ENCODE data around the gene PTBP1.

PTBP1 gene

DNA sequence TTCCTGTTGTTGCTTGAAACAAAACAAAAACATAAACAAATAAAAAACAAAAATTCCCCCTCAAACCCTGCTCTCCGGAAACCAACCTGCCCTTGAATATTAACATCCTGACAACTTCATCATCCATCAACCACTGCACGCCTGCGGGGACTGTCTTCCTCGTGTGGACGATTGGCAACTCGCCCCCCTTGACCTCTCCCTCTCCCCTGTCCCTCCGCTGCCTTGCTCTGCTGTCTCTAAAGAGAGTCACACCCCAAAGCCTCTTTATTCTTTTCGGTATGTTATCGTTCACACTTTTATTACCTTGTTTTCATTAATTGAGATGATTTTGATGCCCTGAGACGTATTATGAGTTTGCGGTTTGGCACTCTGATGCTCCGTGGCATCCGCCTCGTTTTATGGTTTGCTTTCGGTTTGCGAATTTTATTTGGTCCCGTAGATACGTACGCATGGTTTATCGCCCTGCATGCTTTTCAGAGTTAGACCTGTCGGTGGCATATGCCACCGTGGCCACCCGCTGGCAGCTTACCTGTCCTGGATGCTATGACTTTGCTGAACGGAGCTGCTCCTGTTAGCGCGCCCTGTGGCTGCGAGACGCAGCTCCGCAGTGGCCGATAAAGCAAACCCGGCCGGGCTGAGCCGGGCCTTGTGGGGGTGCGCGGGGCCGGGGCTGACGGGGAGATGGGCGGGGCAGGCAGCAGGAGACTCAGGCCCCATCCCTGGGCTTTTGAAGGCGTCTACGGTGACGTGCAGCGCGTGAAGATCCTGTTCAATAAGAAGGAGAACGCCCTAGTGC is 10.6 kb downstream of the PTBP1 start:
- Histone ChIP-seq H3K36me3 (ENCODE audit: control insufficient read depth, insufficient read depth, low read length) (peaks cover 82% of the 10 kb centered on the region), H3K27me3 (ENCODE audit: control insufficient read depth, insufficient read depth, low read length) (no peaks in the 10 kb centered on the region), H3K4me1 (ENCODE audit: control insufficient read depth, insufficient read depth, low read length) (no peaks in the 10 kb centered on the region), H3K4me3 (ENCODE audit: low read depth, low read length) (no peak overlapping the region), H3K9ac (ENCODE audit: low read depth, low read length) (no peak overlapping the region), H3K9me3 (ENCODE audit: control insufficient read depth, insufficient read depth, low read length) (no peaks in the 10 kb centered on the region)

DNA sequence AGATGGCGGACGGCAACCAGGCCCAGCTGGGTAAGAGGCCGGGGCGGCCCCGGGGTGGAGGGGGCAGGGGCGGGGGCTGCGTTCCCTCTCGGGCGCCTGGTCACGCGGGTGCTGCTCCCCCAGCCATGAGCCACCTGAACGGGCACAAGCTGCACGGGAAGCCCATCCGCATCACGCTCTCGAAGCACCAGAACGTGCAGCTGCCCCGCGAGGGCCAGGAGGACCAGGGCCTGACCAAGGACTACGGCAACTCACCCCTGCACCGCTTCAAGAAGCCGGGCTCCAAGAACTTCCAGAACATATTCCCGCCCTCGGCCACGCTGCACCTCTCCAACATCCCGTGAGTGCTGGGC is 11.1 kb downstream of the PTBP1 start:
- no peaks in the 10 kb centered on the region for H3K27me3 ChIP-seq (ENCODE audit: control insufficient read depth, insufficient read depth, low read length)
- H3K9ac ChIP-seq (ENCODE audit: low read depth, low read length), result no peak overlapping the region
- H3K4me3 ChIP-seq (ENCODE audit: low read depth, low read length), result no peak overlapping the region
- peaks cover 78% of the 10 kb centered on the region for H3K36me3 ChIP-seq (ENCODE audit: control insufficient read depth, insufficient read depth, low read length)
- H3K4me1 ChIP-seq (ENCODE audit: control insufficient read depth, insufficient read depth, low read length), result no peaks in the 10 kb centered on the region
- no peaks in the 10 kb centered on the region for H3K9me3 ChIP-seq (ENCODE audit: control insufficient read depth, insufficient read depth, low read length)

DNA sequence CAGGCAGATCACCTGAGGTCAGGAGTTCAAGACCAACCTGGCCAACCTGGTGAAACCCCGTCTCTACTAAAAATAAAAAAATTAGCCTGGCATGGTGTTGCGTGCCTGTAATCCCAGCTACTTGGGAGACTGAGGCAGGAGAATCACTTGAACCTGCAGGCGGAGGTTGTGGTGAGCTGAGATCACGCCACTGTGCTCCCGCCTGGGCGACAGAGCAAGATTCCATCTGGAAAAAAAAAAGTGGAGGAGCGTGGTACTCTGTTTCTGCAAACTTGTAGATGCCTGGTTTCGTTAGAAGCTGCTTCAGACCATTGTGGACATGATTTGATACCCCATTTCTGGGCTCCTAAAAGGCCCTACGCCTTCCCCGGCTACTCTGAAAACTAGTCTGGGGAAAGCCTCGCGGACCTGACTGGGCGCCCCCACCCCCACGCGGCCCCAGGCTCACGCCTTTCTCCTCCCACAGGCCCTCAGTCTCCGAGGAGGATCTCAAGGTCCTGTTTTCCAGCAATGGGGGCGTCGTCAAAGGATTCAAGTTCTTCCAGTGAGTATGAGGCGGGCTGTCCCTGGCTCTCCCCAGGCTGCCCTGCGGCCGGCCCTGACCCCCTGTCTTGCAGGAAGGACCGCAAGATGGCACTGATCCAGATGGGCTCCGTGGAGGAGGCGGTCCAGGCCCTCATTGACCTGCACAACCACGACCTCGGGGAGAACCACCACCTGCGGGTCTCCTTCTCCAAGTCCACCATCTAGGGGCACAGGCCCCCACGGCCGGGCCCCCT is 13.0 kb downstream of the PTBP1 start:
- H3K4me3 ChIP-seq (ENCODE audit: low read depth, low read length), result no peak overlapping the region
- H3K9me3 ChIP-seq (ENCODE audit: control insufficient read depth, insufficient read depth, low read length), result no peaks in the 10 kb centered on the region
- H3K4me1 ChIP-seq (ENCODE audit: control insufficient read depth, insufficient read depth, low read length), result no peaks in the 10 kb centered on the region
- H3K9ac ChIP-seq (ENCODE audit: low read depth, low read length), result no peak overlapping the region
- no peaks in the 10 kb centered on the region for H3K27me3 ChIP-seq (ENCODE audit: control insufficient read depth, insufficient read depth, low read length)
- H3K36me3 ChIP-seq (ENCODE audit: control insufficient read depth, insufficient read depth, low read length), result peaks cover 69% of the 10 kb centered on the region

DNA sequence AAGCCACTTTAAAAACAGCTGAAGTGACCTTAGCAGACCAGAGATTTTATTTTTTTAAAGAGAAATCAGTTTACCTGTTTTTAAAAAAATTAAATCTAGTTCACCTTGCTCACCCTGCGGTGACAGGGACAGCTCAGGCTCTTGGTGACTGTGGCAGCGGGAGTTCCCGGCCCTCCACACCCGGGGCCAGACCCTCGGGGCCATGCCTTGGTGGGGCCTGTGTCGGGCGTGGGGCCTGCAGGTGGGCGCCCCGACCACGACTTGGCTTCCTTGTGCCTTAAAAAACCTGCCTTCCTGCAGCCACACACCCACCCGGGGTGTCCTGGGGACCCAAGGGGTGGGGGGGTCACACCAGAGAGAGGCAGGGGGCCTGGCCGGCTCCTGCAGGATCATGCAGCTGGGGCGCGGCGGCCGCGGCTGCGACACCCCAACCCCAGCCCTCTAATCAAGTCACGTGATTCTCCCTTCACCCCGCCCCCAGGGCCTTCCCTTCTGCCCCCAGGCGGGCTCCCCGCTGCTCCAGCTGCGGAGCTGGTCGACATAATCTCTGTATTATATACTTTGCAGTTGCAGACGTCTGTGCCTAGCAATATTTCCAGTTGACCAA is 13.7 kb downstream of the PTBP1 start:
- peaks cover 62% of the 10 kb centered on the region for H3K36me3 ChIP-seq (ENCODE audit: control insufficient read depth, insufficient read depth, low read length)
- no peak overlapping the region for H3K4me3 ChIP-seq (ENCODE audit: low read depth, low read length)
- H3K4me1 ChIP-seq (ENCODE audit: control insufficient read depth, insufficient read depth, low read length), result no peaks in the 10 kb centered on the region

DNA sequence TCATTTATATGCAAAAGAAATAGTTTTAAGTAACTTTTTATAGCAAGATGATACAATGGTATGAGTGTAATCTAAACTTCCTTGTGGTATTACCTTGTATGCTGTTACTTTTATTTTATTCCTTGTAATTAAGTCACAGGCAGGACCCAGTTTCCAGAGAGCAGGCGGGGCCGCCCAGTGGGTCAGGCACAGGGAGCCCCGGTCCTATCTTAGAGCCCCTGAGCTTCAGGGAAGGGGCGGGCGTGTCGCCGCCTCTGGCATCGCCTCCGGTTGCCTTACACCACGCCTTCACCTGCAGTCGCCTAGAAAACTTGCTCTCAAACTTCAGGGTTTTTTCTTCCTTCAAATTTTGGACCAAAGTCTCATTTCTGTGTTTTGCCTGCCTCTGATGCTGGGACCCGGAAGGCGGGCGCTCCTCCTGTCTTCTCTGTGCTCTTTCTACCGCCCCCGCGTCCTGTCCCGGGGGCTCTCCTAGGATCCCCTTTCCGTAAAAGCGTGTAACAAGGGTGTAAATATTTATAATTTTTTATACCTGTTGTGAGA is 14.3 kb downstream of the PTBP1 start:
- no peaks in the 10 kb centered on the region for H3K4me1 ChIP-seq (ENCODE audit: control insufficient read depth, insufficient read depth, low read length)
- H3K9me3 ChIP-seq (ENCODE audit: control insufficient read depth, insufficient read depth, low read length), result no peaks in the 10 kb centered on the region

More for the DNA sequence above, 13.7 kb downstream of the PTBP1 start:
- no peaks in the 10 kb centered on the region for H3K27me3 ChIP-seq (ENCODE audit: control insufficient read depth, insufficient read depth, low read length)
- no peak overlapping the region for H3K9ac ChIP-seq (ENCODE audit: low read depth, low read length)
- no peaks in the 10 kb centered on the region for H3K9me3 ChIP-seq (ENCODE audit: control insufficient read depth, insufficient read depth, low read length)

DNA sequence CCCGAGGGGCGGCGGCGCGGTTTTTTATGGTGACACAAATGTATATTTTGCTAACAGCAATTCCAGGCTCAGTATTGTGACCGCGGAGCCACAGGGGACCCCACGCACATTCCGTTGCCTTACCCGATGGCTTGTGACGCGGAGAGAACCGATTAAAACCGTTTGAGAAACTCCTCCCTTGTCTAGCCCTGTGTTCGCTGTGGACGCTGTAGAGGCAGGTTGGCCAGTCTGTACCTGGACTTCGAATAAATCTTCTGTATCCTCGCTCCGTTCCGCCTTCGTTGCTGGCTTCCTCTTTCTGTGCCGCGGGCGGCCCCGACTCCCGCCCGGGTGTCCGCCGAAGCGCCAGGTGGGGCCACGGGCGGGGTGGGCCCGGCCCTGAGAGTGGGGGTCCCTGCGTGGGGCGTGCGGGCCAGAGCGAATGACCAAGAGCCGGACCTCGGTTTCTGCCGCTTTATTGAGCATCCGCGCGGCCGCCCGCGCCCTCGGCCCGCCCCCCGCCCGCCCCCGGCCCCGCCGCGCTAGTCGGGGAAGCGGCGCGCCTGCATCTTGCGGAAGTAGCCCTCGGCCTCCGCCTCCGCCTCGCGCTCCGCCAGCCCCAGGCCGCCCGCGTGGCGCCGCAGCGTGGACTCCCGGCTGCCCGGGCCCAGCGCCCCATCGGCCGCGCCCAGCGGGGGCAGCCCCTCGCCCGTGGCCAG is 14.9 kb downstream of the PTBP1 start:
- H3K36me3 ChIP-seq (ENCODE audit: control insufficient read depth, insufficient read depth, low read length), result peaks cover 50% of the 10 kb centered on the region

More for the DNA sequence above, 14.3 kb downstream of the PTBP1 start:
- Histone ChIP-seq H3K36me3 (ENCODE audit: control insufficient read depth, insufficient read depth, low read length) (peaks cover 56% of the 10 kb centered on the region), H3K9ac (ENCODE audit: low read depth, low read length) (no peak overlapping the region), H3K27me3 (ENCODE audit: control insufficient read depth, insufficient read depth, low read length) (no peaks in the 10 kb centered on the region), H3K4me3 (ENCODE audit: low read depth, low read length) (no peak overlapping the region)

DNA sequence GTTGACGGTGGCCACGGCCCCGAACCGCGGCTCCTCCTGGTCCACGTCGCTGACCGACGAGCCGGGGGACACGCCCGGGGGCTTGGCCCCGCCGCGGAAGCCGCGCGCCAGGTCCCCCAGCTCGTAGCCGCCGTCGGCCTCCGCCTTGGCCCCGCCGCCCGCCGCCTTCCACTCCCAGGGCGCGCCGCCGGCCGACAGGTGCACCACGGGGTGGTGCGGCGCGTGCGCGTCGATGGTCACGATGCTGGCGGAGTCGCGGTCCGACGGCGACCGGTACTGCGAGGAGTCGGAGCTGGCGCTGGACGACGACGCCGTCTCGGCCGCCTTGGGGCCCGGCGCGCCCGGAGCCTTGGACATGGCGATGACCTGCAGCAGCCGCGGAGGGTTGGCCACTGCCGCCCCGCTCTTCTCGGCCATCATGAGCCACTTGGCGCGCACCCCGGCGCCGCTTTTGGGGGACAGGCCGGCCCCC is 15.5 kb downstream of the PTBP1 start:
- Histone ChIP-seq H3K9me3 (ENCODE audit: control insufficient read depth, insufficient read depth, low read length) (no peaks in the 10 kb centered on the region), H3K9ac (ENCODE audit: low read depth, low read length) (no peak overlapping the region), H3K36me3 (ENCODE audit: control insufficient read depth, insufficient read depth, low read length) (peaks cover 46% of the 10 kb centered on the region), H3K4me3 (ENCODE audit: low read depth, low read length) (no peak overlapping the region), H3K27me3 (ENCODE audit: control insufficient read depth, insufficient read depth, low read length) (no peaks in the 10 kb centered on the region), H3K4me1 (ENCODE audit: control insufficient read depth, insufficient read depth, low read length) (no peaks in the 10 kb centered on the region)

More for the DNA sequence above, 14.9 kb downstream of the PTBP1 start:
- Histone ChIP-seq H3K9me3 (ENCODE audit: control insufficient read depth, insufficient read depth, low read length) (no peaks in the 10 kb centered on the region), H3K9ac (ENCODE audit: low read depth, low read length) (no peak overlapping the region), H3K27me3 (ENCODE audit: control insufficient read depth, insufficient read depth, low read length) (no peaks in the 10 kb centered on the region), H3K4me3 (ENCODE audit: low read depth, low read length) (no peak overlapping the region), H3K4me1 (ENCODE audit: control insufficient read depth, insufficient read depth, low read length) (no peaks in the 10 kb centered on the region)

DNA sequence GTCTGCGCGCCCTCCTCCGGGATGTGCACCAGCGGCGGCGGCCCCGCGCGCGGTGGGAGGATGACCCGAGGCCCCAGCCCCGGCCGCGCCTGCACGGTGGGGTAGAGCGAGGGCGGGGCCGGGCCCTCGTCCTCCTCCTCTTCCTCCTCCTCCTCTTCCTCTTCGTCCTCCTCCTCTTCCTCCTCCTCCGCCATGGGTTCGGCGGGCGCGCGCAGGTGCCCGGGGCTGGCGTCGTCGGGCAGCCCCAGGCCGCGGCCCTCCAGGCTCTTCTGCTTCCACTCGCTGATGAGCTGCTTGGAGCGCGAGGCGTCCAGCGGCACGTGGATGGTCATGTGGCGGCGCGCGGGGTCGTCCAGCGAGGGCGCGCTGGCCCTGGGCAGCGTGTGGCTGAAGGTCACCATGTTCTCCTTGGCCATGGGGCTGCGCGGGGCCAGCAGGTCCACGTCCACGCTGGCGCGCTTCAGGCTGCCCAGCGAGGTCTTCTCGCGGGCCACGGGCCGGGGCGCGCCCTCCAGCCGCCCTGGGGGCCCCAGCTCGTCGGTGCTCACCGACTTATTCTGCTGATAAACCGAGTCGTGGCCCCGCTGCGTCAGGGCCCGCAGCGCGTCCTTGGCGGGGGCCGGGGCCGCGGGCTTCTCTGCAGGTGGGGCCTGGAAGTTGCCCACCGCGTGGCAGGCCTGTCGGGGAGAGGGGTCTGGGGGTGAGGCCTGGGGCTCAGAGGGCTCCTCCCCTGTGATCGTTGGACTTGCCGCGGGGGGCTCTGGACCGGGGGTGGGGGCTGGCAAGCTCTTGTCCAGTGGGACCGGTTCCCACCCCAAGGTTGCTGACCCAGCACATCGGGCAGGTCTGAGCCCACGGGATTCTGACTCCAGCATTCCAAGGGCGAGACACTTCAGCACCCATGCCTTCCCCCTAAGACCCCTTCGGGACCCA is 16.2 kb downstream of the PTBP1 start:
- Histone ChIP-seq H3K4me1 (ENCODE audit: control insufficient read depth, insufficient read depth, low read length) (no peaks in the 10 kb centered on the region), H3K4me3 (ENCODE audit: low read depth, low read length) (no peak overlapping the region), H3K36me3 (ENCODE audit: control insufficient read depth, insufficient read depth, low read length) (peaks cover 42% of the 10 kb centered on the region), H3K9ac (ENCODE audit: low read depth, low read length) (no peak overlapping the region), H3K27me3 (ENCODE audit: control insufficient read depth, insufficient read depth, low read length) (no peaks in the 10 kb centered on the region), H3K9me3 (ENCODE audit: control insufficient read depth, insufficient read depth, low read length) (no peaks in the 10 kb centered on the region)

DNA sequence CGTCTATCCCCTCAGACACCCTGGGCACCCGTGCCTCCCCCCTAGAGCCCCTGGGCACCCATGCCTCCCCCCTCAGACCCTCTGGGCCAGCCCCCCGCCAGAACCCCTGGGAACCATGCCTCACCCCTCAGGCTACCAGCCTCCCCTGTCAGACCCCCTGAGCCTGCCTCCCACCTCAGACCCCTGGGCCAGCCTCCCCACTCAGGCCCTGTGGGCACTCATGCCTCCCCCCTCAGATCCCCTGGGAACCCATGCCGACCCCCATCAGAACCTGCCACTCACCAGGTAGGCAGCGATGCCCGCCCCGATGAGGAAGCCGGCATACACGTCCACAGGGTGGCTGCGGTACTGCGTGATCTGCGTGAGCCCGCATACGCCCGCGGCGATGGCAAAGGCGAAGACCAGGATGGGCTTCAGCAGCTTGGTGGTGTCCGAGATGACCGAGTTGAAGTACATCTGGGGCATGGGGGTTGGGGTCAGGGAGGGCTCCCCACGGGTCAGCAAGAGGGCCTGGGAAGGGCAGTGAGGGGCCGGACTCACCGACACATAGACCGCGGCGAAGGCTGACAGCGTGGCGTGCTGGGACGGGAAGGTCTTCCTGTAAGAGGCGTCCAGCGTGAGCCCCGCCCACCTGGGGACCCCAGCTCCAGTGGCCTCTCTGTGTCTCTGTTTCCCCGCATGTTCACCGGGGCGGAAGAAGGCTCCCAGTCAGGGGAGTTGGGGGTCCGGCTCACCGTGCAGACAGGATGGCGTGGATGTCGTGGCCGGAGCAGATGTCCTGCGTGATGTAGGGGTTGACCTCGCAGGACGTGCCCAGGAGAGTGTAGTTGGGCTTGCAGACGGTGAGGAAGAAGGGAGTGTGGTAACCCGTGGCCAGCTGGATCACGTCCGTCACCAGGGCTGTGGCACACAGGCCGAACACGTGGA is 17.2 kb downstream of the PTBP1 start:
- Histone ChIP-seq H3K27me3 (ENCODE audit: control insufficient read depth, insufficient read depth, low read length) (no peaks in the 10 kb centered on the region), H3K9ac (ENCODE audit: low read depth, low read length) (no peak overlapping the region), H3K4me1 (ENCODE audit: control insufficient read depth, insufficient read depth, low read length) (no peaks in the 10 kb centered on the region), H3K9me3 (ENCODE audit: control insufficient read depth, insufficient read depth, low read length) (no peaks in the 10 kb centered on the region), H3K36me3 (ENCODE audit: control insufficient read depth, insufficient read depth, low read length) (peaks cover 34% of the 10 kb centered on the region), H3K4me3 (ENCODE audit: low read depth, low read length) (no peak overlapping the region)
